Jurkat, Clone E6-1 (cell line): ENCODE results near the gene ZNF143. TPM values are rescaled to one million over a fixed set of nuclear protein-coding genes. Genes with fewer than 3 reads are reported as not detected.
"Not testable (repeated sequence)": the region's sequence is repeated elsewhere in the genome, so short reads cannot be mapped to it uniquely, and the experiment has no call there.

Experiments used
- DNase-seq: peaks from one replicate; pipeline ENCODE4 v3.0.0-alpha.2; 2011; ENCODE audit warnings: low read depth, low spot score
- H3K4me3 ChIP-seq: 2 replicates; pipeline ENCODE4 v1.5.1; 2011; ENCODE audit warnings: mild to moderate bottlenecking, low read length, control low read depth, moderate library complexity
- polyA plus RNA-seq: library from polyadenylated mRNA; unstranded; fragments of >200 nt; gene quantifications from one replicate; pipeline ENCODE4 v1.2.1, GENCODE V29; 2012; ENCODE audit warnings: missing spikeins; ENCODE audit not compliant: insufficient read length, insufficient read depth

The ZNF143 gene
- polyA plus RNA-seq, result 27.3 TPM

DNA sequence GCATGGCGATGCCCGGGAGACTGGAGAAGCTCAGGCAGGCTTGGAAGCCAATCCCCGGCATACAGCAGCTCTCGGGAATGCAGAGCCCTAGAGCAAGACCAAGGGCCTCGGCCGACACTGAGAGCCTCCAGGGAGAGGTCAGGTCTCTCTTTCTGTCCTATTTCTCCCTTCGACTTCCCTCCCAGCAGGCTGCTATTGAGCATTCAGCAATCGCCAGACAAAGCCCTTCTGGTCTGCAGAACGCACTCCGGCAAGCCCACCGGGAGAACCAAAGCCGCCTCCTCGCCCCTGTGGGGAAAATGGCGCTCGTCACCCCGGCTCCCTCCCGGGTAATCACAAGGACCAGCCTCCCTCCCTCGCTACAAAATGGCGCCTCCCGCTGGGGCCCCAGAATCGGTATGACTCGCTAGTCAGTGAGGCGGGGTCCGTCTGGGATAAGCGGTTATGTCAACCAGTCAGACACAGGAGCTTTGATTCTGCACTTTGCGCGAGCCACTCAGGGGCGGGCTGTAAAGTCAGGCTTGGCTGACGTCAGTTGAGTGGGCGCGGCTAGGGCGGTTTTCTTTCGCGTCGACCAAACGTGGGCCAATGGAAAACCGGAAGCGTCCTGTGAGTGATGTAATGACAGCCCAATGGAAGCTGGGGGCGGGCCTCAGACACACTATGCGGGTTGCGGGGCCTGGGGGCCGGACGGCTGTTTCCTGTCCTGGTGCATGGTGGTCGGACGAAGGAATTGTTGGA lies at the start of gene ZNF143:
Gene ZNF143, plus strand, starts transcription at position 691 of the 741 bp plus-strand sequence. CDS start 10,297 bp downstream, outside the sequence.
- H3K4me3 ChIP-seq, result peak within 1 kb of the TSS; percentile 100
- peak; percentile 100 for DNase-seq

DNA sequence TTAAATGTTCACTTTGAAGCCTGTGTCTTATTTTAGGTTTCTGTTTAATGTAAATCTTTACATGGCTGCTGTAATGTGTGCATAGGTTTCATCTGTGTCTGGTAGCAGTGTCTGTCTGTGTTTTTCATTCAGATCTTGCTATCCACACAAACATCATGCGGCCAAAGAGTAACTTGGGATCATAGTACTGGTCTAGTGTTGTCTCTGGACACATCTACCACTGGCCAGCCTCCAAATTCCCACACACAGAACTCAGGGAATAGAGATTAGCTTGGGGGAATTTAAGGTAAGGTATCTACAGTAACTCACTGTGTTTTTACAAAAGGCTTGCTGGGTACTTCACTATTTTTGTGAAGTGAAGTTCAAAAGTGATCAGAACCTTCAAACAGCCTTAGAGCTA lies 32.1 kb upstream of the ZNF143 start:
- no peak for DNase-seq
- no peak overlapping the region for H3K4me3 ChIP-seq

DNA sequence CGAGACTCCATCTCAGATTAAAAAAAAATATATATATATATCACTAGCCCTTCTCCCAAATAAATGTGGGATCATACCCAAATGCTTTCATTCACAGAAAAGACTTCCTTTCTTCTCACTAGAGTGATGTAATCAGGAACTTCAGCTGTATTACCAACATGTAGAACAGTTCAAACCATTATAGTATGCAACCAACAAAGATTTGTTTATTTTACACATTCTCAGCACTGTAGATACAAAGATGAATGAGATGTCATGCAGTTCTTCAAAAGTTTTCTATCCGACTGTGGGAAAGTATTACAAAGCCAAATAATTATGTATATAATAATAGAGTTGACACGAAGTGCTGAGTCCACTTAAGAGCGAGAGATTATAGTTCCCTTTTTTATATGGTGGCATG lies 22.2 kb upstream of the ZNF143 start:
- no peak overlapping the region for H3K4me3 ChIP-seq
- DNase-seq, result no peak

DNA sequence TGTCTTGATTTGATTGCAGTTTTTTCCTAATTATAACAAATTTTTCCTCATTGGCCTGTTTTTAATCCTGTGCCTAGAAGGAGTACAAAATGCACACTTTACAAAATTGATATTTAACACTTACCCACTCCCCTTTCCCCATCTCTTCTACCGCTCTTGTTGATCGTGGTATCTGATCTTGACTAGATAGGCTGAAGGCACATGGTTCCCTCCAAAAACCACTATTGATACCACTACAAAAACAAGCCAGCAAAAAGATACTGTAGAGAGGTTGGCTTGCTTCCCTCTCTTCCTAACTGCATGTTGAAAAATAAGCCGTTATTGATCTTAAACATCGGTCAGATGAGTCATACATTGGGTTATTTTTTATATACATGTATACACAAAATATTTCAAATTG lies 14.6 kb upstream of the ZNF143 start:
- no peak overlapping the region for H3K4me3 ChIP-seq
- DNase-seq, result peak; percentile 36

DNA sequence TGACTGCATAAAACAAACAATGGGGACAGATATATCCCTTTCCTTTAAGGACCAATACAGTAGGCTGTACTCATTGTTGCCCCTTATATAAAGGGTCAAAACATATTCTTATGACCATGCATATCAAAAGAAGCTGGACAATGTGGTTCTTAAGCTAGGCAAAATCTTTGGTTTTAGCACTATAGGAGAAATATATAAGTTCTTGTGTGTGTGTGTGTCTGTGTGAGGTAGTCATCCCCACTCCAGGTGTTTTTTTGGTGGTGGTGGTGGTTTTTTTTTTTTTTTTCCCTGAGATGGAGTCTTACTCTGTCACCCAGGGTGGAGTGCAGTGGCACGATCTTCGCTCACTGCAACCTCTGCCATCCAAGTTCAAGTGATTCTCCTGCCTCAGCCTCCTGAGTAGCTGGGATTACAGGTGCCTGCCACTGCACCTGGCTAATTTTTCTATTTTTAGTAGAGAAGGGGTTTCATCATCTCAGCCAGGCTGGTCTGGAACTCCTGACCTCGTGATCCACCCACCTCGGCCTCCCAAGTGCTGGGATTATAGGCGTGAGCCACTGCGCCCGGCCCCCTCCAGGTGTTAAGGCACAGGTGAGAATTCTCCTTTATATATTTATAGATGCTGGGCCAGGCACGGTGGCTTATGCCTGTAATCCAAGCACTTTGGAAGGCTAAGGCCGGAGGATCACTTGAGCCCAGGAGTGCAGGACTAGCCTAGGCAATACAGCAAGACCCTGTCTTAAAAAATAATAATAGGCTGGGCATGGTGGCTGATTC lies 12.0 kb upstream of the ZNF143 start:
- DNase-seq, result no peak
- H3K4me3 ChIP-seq, result no peak overlapping the region

DNA sequence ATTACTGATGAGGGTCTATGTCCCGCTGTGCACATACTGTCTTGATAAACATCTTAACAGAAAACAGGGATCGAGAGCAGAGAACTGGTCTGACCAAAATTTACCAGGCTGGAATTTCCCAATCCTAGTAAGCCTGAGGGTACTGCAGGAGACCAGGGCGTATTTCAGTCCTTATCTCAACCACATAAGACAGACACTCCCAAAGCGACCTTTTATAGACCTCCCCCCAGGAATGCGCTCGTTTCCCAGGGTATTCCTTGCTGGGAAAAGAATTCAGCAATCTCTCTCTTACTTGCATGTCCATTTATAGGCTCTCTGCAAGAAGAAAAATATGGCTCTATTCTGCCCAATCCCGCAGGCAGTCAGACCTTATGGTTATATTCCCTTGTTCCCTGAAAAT lies 8.8 kb upstream of the ZNF143 start:
- DNase-seq, result not testable (repeated sequence)

DNA sequence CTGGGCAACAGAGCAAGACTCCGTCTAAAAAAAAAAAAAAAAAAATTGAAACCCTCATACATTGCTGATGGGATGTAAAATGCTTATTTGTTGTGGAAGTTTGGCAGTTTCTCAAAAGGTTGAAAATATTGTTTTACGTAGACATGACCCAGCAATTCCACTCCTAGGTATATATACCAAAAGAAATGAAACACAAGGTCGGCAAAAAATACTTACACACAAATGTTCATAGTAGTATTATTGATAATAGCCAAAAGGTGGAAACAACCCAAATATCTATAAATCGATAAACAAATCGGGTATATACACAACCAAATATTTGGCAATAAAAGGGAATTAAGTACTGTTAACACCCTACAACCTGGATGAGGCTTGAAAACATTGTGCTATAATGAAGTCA lies 5.1 kb upstream of the ZNF143 start:
- DNase-seq, result no peak
- H3K4me3 ChIP-seq, result no peak overlapping the region

More for the DNA sequence above, 8.8 kb upstream of the ZNF143 start:
- not testable (repeated sequence) for H3K4me3 ChIP-seq

DNA sequence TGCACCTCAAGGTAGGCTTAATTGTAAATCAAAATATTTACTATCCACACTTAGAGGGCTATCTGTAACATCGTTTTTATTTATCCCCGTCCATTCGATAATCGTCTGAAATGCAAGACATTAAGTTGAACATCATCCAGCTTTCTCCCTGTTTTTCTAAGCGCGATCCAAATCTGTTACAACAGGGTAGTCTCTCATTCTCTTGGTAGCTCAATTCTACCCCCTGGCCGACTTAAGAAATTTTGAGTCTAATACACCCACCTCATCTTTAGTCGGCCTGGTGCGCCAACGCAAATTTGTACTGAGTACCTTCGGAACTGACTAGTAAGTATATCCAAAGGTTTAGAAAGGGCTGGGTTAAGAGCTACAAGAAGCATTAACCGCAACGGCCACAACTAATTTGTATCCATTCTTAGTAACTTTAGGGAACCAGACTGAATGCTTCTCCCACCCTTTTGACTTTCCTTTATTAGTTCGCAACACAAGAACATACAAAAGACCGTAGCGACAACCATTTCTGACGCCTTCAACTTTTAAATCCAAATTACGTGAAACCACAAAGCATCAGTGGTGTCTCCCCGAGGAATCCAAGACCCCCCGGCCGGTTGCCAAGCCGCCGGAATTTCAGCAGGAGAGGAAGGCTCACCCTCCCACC lies 1.0 kb upstream of the ZNF143 start:
- H3K4me3 ChIP-seq, result peak overlapping the region; percentile 100
- DNase-seq, result peak; percentile 41

DNA sequence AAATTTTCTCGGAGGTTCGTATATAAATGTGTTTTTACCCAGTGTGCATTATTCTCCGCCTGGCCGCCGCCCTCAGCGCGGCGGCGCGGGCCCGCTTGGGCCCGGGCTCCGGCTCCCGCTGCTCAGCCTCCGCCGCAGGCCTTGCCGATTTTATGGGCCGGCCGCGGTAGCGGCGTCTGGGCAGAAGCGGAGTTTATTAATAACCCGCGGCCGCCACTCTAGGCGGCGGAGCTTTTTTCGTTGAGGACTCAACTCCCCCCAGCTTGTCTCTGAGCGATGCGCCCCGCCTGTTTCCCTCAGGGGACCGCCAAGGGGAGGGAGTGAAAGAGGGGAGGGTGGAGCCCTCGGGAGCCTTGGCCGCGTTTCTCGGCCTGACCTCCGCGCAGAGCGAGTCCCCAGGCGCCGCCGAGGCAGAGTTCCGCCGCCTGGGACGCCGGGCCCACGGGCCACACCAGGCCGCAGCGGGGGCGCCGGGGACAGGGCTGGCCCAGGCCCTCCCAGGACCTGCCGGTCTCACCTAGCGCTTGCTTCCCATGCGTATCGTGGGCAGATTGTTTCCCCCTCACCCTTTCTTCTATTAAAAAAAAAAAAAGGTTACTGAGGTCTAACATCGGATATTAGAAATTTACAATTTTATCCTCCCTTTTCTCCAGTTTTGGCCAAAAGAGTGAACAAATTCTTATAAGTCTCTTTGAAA lies 399 bp downstream of the ZNF143 start:
- peak; percentile 76 for DNase-seq
- H3K4me3 ChIP-seq, result peak overlapping the region; percentile 71

DNA sequence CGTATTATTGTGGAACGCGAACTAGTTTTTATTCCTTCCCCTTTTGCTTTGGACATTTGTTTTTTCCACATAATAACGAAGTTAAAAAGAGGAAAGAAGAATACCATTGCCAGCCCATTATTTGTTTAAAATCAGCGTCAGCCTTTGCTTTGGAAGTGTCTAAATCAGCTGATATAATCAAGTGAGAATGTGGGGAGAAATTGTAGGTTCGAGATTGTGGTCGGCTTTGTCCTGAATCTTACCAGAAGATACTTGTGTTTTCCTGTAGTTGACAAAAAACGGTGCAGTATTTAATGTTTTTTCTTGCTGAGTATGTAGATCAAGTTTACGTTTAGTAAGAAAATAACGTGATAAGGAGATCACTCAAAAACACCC lies 935 bp downstream of the ZNF143 start:
- H3K4me3 ChIP-seq, result peak overlapping the region; percentile 71
- DNase-seq, result no peak

DNA sequence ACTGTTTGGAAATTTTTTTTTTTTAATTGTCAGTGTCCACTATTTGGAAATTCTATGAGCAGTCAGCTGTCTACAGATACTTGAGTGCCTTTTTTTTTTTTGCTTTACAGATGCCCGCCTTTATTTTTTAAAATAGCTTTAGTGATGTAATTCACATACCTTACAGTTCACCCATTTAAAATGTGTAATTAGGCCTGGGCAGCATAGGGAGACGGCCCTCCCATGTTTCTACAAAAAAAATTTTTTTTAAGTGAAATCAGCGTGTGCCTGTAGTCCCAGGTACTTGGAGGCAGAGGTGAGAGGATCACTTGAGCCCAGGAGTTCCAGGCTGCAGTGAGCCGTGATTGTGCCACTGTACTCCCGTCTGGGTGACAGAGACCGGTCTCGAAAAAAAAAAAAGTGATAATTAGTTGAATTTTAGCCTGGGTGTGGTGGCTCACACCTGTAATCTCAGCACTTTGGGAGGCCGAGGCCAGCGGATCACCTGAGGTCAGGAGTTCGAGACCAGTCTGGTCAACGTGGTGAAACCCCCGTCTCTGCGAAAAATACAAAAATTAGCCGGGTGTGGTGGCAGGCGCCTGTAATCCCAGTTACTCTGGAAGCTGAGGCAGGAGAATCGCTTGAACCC lies 1.5 kb downstream of the ZNF143 start:
- H3K4me3 ChIP-seq, result peak overlapping the region; percentile 71
- DNase-seq, result no peak

DNA sequence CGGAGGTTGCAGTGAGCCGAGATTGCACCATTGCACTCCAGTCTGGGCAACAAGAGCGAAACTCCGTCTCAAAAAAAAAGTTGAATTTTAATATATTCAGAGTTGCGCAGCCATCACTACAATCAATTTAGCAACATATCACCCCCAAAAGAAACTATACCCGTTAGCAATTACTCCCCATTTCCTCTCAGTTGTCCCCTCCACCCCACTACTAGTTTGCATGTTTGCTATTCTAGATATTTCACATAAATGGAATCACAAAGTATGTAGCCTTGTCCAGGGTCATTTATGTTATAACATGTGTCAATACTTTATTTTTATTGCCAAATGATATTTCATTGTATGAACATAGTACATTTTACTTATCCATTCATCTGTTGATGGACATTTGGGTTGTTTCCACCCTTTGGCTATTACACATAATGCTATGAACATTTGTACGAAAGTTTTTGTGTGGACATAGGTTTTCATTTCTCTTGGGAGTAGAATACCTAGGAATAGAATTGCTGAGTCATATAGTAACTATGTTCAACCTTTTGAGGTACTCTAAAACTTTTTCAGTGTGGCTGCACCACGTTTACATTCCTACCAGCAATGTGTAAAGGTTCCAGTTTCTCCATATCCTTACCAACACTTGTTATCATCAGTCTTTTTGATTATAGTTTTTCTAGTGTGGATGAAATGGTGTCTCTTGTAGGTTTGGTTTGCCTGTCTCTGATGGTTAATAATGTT lies 2.2 kb downstream of the ZNF143 start:
- no peak overlapping the region for H3K4me3 ChIP-seq
- no peak for DNase-seq

DNA sequence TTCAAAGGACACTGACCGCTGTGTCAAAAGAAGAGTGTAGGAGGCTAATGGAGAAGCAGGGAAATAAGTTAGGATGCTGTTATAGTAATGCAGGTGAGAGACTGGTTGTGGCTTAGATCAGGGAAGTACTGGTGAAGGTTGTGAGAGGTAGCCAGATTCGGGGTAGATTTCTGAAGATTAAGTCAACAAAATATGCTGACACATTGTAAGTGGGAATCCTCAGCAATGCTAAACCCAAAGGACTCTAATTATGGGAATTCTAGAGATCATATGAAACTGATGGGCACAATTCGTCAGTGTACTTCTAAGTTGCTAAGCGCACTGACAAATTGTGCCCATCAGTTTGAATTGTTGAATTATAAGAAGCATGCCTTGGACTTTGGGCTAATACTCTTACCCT lies 10.0 kb downstream of the ZNF143 start:
- DNase-seq, result no peak
- no peak overlapping the region for H3K4me3 ChIP-seq

DNA sequence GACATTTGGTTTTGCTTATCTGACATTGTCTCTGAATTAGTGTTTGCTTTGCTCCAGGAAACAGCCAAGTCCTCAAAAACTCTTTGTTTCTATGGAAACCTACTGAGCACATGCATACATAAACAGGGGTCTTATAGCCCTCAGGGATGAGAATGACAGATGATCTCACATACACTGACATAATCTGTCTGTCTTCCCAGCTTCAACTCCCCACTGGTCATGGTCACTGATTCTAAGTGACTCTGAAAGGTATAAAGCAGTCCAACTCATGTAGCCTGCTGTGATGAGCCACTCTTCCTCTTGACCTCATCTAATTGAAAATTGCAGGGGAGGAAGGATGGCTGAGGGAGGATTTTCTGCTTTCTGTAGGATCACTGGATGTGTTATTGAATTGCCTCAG lies 12.6 kb downstream of the ZNF143 start:
- no peak for DNase-seq
- H3K4me3 ChIP-seq, result no peak overlapping the region

DNA sequence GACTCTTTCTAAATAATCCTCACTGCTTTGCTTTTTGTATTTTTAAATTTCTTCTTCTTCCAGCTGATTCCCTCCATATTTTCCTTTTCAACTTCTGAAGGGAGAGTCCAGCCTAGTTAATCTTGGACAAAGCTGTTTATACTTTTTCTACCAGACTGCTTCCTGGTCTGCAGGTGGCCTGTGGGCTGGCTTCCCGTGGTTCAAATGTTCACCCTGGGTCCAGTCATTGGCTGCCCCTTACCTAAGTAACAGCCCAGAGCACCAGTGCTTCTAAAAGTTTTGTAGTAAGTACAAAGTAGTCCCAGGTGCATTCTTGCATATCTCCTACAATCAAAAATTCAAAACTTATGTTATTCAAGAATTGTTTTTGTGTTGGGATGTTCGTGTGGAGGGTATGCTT lies 19.1 kb downstream of the ZNF143 start:
- DNase-seq, result no peak
- H3K4me3 ChIP-seq, result no peak overlapping the region

DNA sequence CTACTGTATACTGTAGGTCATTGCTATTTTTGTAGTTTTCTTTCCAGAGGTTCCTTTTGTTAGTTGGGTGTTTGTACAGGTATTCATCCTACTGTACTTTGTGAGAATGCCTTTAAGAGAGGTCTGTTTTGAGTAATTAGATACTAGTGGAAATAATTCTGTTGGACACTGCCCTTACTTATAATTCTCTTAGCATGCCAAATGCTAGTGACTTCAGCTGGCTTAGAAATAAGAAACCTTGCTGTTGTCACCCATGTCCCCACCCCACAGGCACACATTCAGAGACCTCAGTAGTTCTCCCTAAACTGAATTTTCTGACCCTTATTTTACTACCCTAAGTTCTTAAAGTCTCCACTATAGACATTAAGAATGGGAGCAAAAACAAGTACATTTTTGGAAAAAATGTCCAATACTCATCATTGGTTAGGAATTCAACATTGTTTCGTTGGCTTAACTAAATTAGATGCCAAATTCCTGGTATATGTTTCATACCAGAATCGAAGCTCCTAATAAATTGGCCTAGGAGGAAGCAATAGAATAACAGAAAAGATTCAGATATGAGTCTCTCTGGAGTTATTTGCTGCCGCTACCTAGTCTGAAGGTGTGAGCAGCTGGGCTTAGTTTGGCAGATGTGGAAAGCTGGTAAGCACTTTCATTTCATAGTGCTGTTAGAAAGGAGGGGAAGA lies 28.4 kb downstream of the ZNF143 start:
- no peak overlapping the region for H3K4me3 ChIP-seq

DNA sequence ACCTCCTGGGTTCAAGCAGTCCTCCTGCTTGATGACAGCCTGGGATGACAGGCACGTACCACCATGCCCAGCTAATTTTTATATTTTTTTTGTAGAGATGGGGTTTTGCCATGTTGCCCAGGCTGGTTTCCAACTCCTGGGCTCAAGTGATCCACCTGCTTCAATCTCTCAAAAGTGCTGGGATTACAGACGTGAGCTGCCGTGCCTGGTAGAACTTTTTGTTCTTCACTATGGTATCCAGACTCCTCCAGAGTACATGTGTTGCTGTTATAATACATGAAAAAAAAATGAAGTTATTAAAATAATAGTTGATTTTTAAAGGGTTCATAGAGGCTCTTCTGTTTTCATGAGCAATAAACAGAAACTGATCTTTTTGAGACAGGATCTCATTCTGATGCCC lies 29.6 kb downstream of the ZNF143 start:
- no peak overlapping the region for H3K4me3 ChIP-seq
- no peak for DNase-seq

More for the DNA sequence above, 28.4 kb downstream of the ZNF143 start:
- DNase-seq, result no peak

DNA sequence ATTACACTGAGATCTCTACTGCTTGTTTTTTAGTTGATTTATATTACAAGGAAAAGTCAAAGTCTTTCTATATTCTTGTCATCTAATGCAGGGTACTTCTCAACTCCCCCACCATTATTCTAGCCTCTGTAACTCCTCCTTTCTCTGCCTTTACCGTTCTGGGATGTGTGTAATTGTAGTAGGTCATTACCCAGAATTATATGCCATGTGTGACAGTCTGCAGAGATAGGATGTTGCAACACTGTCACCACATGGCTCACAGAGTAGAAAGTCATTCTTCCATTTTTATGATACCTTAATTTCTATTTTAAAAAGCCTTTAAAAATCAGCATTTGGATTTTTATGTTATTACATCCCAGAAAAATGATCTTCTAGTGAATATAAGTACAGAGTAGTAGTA lies 32.7 kb downstream of the ZNF143 start:
- H3K4me3 ChIP-seq, result no peak overlapping the region
- DNase-seq, result no peak
